Muscle of back (tissue), 11 donors: ENCODE results near the gene AVEN. TPM values are rescaled to one million over a fixed set of nuclear protein-coding genes. Genes with fewer than 3 reads are reported as not detected.

Experiments used
- DNase-seq, 3 donors: peaks; one replicate each; pipeline versions ENCODE4 v3.0.0 to v3.0.0-alpha.2; 2013
- polyA plus RNA-seq, 10 donors: library from polyadenylated mRNA; unstranded; fragments of 120-200 nt; gene quantifications; one replicate each; pipeline ENCODE4 v1.2.1, GENCODE V29; 2013; ENCODE audit not compliant: insufficient read length in 10 of 10

AVEN gene
- polyA plus RNA-seq, 10 donors, result 16.8 to 28.2 (median 21.7) TPM

- peak in 1 of 3 donors; percentile 13 for DNase-seq
These were observed 44.9 kb downstream of the AVEN start for GRCh38 chr15:33994005-33994615.

- no peak for DNase-seq
These were observed 50.6 kb downstream of the AVEN start for GRCh38 chr15:33988384-33988783.

- DNase-seq, result no peak
These were observed 51.6 kb downstream of the AVEN start for GRCh38 chr15:33987444-33987843.

GRCh38 chr15:33985751-33986150 is 53.3 kb downstream of the AVEN start:
- no peak for DNase-seq

- peak in 1 of 3 donors; percentile 51 for DNase-seq
These were observed 53.7 kb downstream of the AVEN start for GRCh38 chr15:33985287-33985686.

GRCh38 chr15:33982516-33982915 is 56.5 kb downstream of the AVEN start:
- DNase-seq, result peak in 2 of 3 donors; percentile 12 to 35

- DNase-seq, result no peak
These were observed 58.8 kb downstream of the AVEN start for GRCh38 chr15:33980159-33980558.

GRCh38 chr15:33975022-33975565 is 63.9 kb downstream of the AVEN start:
- DNase-seq, result no peak

- DNase-seq, result no peak
These were observed 67.2 kb downstream of the AVEN start for GRCh38 chr15:33971811-33972210.

GRCh38 chr15:33968821-33969220 is 70.2 kb downstream of the AVEN start:
- no peak for DNase-seq

GRCh38 chr15:33968224-33968623 is 70.8 kb downstream of the AVEN start, which contains the start of gene CHRM5:
CHRM5 (plus strand) TSS chr15:33968497; CDS start chr15:34062718, 94,221 bp downstream.
- no peak for DNase-seq

GRCh38 chr15:33964665-33965040 is 74.4 kb downstream of the AVEN start:
- DNase-seq, result no peak

GRCh38 chr15:33963831-33964664 is 75.0 kb downstream of the AVEN start:
- peak in 1 of 3 donors; percentile 17 for DNase-seq

- DNase-seq, result no peak
These were observed 78.5 kb downstream of the AVEN start for GRCh38 chr15:33960549-33960935.

GRCh38 chr15:33959844-33960548 is 79.0 kb downstream of the AVEN start:
- DNase-seq, result no peak

- DNase-seq, result no peak
These were observed 82.6 kb downstream of the AVEN start for GRCh38 chr15:33956397-33956796.

- DNase-seq, result no peak
These were observed 83.1 kb downstream of the AVEN start for GRCh38 chr15:33955945-33956344.

- no peak for DNase-seq
These were observed 92.9 kb downstream of the AVEN start for GRCh38 chr15:33946152-33946551.

- DNase-seq, result no peak
These were observed 97.5 kb downstream of the AVEN start for GRCh38 chr15:33941279-33942063.

- peak in 1 of 3 donors; percentile 50 for DNase-seq
These were observed 104.1 kb downstream of the AVEN start for GRCh38 chr15:33934921-33935320.

- no peak for DNase-seq
These were observed 104.6 kb downstream of the AVEN start for GRCh38 chr15:33934396-33934795.
